ENCODE results near the gene BRAT1.

DNA sequence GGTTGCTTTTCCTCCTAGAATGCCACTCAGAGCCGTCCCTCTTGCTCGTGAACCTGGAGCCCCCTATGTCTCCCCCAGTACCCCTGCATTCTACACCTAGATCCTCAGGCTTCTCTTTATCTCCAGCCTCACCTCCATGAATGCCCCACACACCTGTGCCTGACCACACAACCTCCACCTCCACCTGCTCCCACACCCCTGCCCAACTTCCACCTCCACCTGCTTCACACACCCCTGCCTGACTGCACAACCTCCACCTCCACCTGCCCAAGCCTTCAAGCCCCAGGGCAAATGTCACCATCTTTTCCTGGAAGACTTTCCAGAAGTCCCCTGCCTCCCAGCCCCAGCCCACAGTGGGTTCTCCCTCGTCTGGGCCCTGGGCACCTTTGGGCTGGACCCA is 42.6 kb downstream of the BRAT1 start:
- TF ChIP-seq, protein P1, sequence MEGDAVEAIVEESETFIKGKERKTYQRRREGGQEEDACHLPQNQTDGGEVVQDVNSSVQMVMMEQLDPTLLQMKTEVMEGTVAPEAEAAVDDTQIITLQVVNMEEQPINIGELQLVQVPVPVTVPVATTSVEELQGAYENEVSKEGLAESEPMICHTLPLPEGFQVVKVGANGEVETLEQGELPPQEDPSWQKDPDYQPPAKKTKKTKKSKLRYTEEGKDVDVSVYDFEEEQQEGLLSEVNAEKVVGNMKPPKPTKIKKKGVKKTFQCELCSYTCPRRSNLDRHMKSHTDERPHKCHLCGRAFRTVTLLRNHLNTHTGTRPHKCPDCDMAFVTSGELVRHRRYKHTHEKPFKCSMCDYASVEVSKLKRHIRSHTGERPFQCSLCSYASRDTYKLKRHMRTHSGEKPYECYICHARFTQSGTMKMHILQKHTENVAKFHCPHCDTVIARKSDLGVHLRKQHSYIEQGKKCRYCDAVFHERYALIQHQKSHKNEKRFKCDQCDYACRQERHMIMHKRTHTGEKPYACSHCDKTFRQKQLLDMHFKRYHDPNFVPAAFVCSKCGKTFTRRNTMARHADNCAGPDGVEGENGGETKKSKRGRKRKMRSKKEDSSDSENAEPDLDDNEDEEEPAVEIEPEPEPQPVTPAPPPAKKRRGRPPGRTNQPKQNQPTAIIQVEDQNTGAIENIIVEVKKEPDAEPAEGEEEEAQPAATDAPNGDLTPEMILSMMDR (IDR thresholded peaks at IDR 0.05; ENCODE audit: poor library complexity) = no peak
- no peak for TF ChIP-seq EZH2phosphoT487 (IDR thresholded peaks at IDR 0.05; ENCODE audit: low read depth, severe bottlenecking, unreplicated experiment)

Measured in hepatocyte (in vitro differentiated cells).